Measurements from ENCODE around the gene NOX5.

DNA sequence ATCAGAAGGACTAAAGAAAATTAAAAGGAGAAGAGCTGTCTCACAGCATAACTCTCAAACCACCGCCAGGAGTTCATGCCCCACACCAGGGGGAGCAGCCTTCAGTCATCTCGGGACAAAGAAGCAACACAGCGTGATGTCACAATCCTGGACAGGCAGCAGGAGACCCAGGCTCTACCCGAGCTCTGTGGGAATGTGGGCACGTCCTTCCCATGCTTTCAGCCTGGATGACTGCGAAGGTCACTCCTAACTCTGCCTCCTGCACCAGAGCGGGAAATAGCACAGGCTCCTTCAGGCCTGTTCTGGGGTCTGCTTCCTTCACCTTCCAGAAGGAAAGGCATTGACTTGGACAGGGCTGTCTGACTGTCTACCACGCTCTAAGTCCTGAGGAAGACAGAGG is 31.3 kb downstream of the NOX5 start:
- TF ChIP-seq POLR2AphosphoS5 (IDR thresholded peaks at IDR 0.05; ENCODE audit: low read depth, low read length) (no peak), EZH2 (IDR thresholded peaks at IDR 0.05) (no peak), CTCF (IDR thresholded peaks at IDR 0.05 in 2 of 3, conservative IDR thresholded peaks at IDR 0.05 in 1 of 3; ENCODE audit: borderline replicate concordance in 1 of 3, insufficient read depth in 1 of 3, low read depth in 2 of 3, low read length in 2 of 3) (peak; percentile 5 to 52 (median 44); a peak in 5 of 6 replicates), YY1 (IDR thresholded peaks at IDR 0.05; ENCODE audit: extremely low read depth, insufficient replicate concordance, low read depth, low read length) (no peak), REST (IDR thresholded peaks at IDR 0.05; ENCODE audit: low read depth) (no peak), POLR2A (IDR thresholded peaks at IDR 0.05; ENCODE audit: borderline replicate concordance, extremely low read depth, insufficient read depth, insufficient read length) (no peak), EZH2phosphoT487 (IDR thresholded peaks at IDR 0.05; ENCODE audit: borderline replicate concordance) (no peak), ZFX (IDR thresholded peaks at IDR 0.05) (no peak), ELF1 (IDR thresholded peaks at IDR 0.05; ENCODE audit: borderline replicate concordance, low read depth) (no peak), RAD21 (IDR thresholded peaks at IDR 0.05; ENCODE audit: low read depth) (no peak)
- TF ChIP-seq, protein P1, sequence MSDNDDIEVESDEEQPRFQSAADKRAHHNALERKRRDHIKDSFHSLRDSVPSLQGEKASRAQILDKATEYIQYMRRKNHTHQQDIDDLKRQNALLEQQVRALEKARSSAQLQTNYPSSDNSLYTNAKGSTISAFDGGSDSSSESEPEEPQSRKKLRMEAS (IDR thresholded peaks at IDR 0.05) = no peak
